GM20000 (cell line): Measurements from ENCODE around the gene RAPGEF1.

Experiments
- DNase-seq: peaks from one replicate; pipeline ENCODE4 v3.0.0; 2012; ENCODE audit warnings: low spot score
- CTCF ChIP-seq: IDR thresholded peaks from 2 replicates; pipeline ENCODE4 v1.5.1; 2012; ENCODE audit warnings: mild to moderate bottlenecking, control low read depth; ENCODE audit errors: extremely low read depth, missing control alignments

Gene RAPGEF1

GRCh38 chr9:131641618-131642495 is 98.0 kb downstream of the RAPGEF1 start:
- no peak for TF ChIP-seq CTCF
- no peak for DNase-seq

GRCh38 chr9:131640438-131641137 is 99.3 kb downstream of the RAPGEF1 start:
- no peak for TF ChIP-seq CTCF
- DNase-seq, result no peak

GRCh38 chr9:131639769-131640437 is 100.0 kb downstream of the RAPGEF1 start:
- no peak for TF ChIP-seq CTCF
- DNase-seq, result no peak

GRCh38 chr9:131636593-131636992 is 103.3 kb downstream of the RAPGEF1 start:
- no peak for DNase-seq
- TF ChIP-seq CTCF, result no peak

GRCh38 chr9:131635892-131636291 is 104.0 kb downstream of the RAPGEF1 start:
- no peak for TF ChIP-seq CTCF

GRCh38 chr9:131635285-131635684 is 104.6 kb downstream of the RAPGEF1 start:
- peak; percentile 58 for DNase-seq
- TF ChIP-seq CTCF, result no peak

More at GRCh38 chr9:131635892-131636291, 104.0 kb downstream of the RAPGEF1 start:
- DNase-seq, result no peak
